HG03469 (cell line): Measurements from ENCODE around the gene FBXO36.
"Not testable (repeated sequence)": the region's sequence is repeated elsewhere in the genome, so short reads cannot be mapped to it uniquely, and the experiment has no call there.

Experiments
- ATAC-seq: cut with Tn5 transposase; IDR thresholded peaks from one replicate; pipeline ENCODE4 v1.9.1; 2021; ENCODE audit warnings: mild to moderate bottlenecking, moderate library complexity, moderate number of reproducible peaks; ENCODE audit not compliant: unreplicated experiment

The FBXO36 gene

GRCh38 chr2:229956491-229956890 is 34.2 kb downstream of the FBXO36 start:
- no peak for ATAC-seq

- ATAC-seq: not testable (repeated sequence)
Measured at GRCh38 chr2:229963596-229963995, 41.3 kb downstream of the FBXO36 start.

- ATAC-seq: no peak
Measured at GRCh38 chr2:229969921-229970320, 47.6 kb downstream of the FBXO36 start.

- ATAC-seq: no peak
Measured at GRCh38 chr2:229970406-229970805, 48.1 kb downstream of the FBXO36 start.

- no peak for ATAC-seq
Measured at GRCh38 chr2:229971298-229971790, 49.0 kb downstream of the FBXO36 start.

- no peak for ATAC-seq
Measured at GRCh38 chr2:229974266-229974665, 52.0 kb downstream of the FBXO36 start.

- no peak for ATAC-seq
Measured at GRCh38 chr2:229980431-229981184, 58.3 kb downstream of the FBXO36 start.

- no peak for ATAC-seq
Measured at GRCh38 chr2:229993236-229993635, 70.9 kb downstream of the FBXO36 start.

GRCh38 chr2:229996320-229996719 is 74.0 kb downstream of the FBXO36 start:
- no peak for ATAC-seq

- no peak for ATAC-seq
Measured at GRCh38 chr2:229997565-229997964, 75.3 kb downstream of the FBXO36 start.

- ATAC-seq: peak; percentile 93
Measured at GRCh38 chr2:230000118-230000841, 78.0 kb downstream of the FBXO36 start.

- peak; percentile 46 for ATAC-seq
Measured at GRCh38 chr2:230007931-230008707, 85.8 kb downstream of the FBXO36 start.

- no peak for ATAC-seq
Measured at GRCh38 chr2:230008708-230009066, 86.4 kb downstream of the FBXO36 start.

GRCh38 chr2:230010501-230010900 is 88.2 kb downstream of the FBXO36 start:
- no peak for ATAC-seq

GRCh38 chr2:230011617-230012016 is 89.3 kb downstream of the FBXO36 start:
- ATAC-seq: no peak

- ATAC-seq: no peak
Measured at GRCh38 chr2:230012267-230012884, 90.1 kb downstream of the FBXO36 start.

- ATAC-seq: no peak
Measured at GRCh38 chr2:230016844-230017243, 94.5 kb downstream of the FBXO36 start.

GRCh38 chr2:230018153-230018552 is 95.8 kb downstream of the FBXO36 start:
- ATAC-seq: no peak

GRCh38 chr2:230019742-230020141 is 97.4 kb downstream of the FBXO36 start:
- ATAC-seq: no peak

GRCh38 chr2:230023313-230023712 is 101.0 kb downstream of the FBXO36 start:
- no peak for ATAC-seq

GRCh38 chr2:230042195-230042594 is 119.9 kb downstream of the FBXO36 start:
- ATAC-seq: no peak
